GM18858 (cell line): ENCODE results near the gene HS6ST3.

ENCODE experiments used
- ATAC-seq: cut with Tn5 transposase; IDR thresholded peaks from one replicate; pipeline ENCODE4 v1.9.1; 2021; ENCODE audit not compliant: unreplicated experiment

Gene HS6ST3

DNA sequence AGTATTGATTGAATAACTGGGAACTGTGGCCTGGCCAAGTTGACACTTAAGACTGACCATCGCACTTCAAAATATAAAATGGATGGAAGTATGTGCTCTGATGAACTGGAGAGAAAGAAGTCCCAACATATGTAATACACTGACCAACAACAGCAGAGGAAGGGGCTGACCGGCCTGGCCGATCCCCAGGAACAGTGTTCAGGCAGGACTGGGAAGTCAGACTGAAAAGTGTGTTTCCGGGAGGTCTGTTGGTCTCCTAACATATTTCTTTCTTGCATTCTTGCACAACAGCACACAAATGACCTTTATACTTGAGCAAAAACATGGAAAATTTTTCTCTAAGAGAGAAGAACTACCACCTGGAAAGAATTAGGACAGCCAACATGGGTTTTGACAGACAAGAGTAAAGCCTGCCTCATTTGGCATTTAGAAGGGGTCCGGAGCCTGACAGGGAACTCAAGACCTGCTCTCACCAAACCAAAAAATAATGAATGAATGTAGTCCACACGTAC lies 606.5 kb downstream of the HS6ST3 start:
- ATAC-seq = no peak

DNA sequence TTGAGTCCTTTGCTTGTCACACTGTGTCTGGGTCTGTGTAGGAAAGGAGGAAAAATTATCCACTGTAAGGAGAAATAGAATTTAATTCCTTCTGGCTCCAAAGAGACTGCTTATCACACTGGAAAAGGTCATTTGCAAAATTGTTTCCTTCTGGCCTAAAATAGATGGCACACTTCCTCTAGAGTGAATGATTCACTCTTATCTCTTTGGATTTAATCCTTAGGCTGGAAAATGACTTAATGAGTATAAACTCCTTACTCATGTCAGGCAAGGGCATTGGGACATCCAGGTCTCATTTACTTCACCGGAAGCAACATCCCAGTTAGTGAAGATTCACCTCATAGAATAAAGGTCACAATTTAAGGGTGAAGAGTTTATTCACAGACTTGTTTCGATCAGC lies 610.8 kb downstream of the HS6ST3 start:
- ATAC-seq = no peak

DNA sequence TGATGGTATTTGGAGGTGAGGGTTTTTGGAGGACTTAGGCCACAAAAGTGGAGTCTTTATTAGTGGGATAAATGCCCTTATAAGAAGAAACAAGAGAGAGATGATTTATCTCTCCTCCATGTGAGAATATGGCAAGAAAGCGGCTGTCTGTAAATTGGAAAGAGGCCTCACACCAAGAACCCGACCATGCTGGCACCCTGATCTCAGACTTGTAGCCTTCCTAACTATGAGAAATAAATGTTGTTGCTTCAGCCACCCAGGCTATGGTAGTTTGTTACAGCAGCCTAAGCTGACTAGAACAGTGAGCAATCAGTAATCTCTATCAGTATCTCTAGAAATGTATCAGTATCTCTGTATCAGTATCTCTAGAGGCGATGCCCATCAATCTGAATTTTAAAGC lies 617.2 kb downstream of the HS6ST3 start:
- ATAC-seq = no peak

DNA sequence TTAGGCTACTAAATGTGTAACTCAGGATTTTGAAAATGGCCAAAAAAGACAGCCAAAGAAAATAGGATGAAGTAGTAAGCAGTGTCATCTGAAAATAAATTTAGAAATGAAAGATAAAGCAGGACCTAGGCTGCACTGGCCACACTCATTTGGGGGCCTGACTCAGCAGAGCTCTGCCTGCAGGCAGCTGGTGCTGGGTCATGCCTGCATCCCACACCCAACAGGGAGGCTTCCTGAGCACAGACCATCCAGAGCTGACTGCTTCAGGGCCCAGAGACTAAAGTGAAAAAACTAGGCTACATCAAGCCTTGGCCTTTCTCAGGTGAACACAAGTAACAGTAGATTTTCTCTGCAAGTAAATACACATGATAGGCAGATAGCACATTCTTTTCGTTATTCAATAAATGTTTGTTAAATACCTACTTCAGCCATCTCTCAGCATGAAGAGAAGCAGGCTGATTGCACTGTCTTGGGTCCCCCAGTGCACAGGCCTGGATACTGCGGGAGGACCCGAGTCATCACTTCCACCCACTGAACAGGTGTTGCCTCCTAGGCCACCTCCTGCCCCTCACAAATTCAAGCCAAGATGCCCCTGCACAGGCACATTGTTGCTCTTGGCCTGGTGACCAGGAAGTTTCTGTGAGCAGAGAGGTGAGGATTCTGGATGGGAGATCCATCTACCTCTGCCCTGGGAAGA lies 620.4 kb downstream of the HS6ST3 start:
- ATAC-seq = no peak

DNA sequence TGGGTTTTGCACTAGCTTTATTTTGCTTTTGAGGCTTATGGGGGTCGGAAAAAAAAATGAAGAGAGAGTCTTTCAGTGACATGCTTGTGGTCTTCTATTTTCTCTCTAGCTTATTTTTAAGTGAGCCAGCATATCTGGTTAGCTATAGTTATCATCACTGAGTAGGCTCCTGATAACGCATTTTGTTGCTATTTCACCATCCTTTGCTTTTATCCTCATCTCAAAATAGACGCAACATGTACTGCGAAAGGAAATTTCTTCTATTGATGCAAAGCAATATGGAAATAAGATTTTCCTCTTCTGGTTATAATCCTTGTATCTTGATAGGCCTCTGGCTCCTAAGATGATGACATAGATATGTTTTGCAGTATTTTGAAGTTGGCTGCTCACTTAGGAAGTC lies 630.5 kb downstream of the HS6ST3 start:
- ATAC-seq = no peak

DNA sequence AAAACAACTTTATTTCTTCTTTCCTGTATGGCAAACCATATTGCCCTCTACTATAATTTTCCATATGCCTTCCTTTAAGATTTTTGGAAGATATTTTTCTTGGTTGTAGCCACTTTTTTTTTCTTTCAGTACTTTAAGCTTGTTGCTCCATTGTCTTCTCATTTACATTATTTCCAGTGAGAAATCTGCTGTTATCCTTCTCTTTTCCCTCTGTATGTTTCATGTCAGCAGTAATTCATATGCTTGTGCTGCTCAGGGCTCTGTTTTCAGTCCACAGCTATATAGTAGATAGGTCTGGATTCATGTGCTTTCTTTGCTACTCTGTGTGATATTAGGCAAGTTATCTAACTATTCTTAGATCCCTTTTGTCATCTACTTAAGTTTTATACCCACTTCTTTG lies 636.7 kb downstream of the HS6ST3 start:
- no peak for ATAC-seq

DNA sequence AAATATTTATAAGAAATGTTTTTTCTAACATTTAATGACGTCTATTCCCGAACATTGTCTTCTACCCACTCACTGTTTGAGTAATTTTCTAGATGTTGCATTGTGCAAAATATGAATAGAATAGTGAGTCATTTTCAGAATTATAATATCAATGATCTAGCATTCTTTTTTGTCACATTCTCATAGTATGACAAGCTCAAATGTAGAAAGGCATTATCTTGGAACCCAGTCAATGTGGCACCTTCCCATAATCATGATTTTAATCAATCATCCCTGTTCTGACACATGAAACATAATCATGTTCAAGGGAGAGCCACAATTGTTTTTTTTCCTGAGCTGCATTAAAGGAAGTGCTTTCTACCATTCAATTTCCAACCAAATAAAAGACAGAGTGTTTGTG lies 638.6 kb downstream of the HS6ST3 start:
- no peak for ATAC-seq

DNA sequence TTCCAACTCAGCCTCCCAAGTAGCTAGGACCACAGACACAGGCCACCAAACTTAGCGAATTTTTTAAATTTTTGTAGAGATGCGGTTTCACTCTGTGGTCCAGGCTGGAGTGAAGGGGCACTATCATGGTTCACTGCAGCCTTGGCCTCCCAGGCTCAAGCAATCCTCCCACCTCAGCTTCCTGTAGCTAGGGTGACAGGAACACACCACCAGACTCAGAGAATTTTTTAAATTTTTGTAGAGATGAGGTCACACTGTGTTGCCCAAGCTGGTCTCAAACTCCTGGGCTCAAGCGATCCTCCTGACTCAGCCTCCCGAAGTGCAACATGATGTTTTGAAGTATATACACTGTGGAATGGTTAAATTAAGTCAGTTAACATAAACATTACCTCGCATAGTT lies 640.8 kb downstream of the HS6ST3 start:
- no peak for ATAC-seq

DNA sequence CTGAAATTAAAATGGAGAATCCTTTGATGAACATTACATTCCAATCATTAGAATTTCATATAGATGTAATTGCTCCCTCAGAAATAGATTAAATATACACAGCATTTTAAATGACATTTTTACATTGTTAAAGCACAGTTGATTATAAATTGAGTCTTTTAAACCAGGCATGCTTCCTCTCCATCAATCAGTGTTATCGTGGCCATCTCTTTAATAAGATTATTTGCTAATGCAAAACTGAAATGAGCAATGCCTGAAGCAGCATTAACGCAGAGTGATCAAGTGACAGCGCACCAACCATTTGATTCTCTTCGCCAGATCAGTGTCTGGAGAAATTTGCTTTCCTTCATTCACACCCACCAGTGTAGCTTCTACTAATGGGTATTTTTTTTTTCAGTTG lies 644.6 kb downstream of the HS6ST3 start:
- no peak for ATAC-seq

DNA sequence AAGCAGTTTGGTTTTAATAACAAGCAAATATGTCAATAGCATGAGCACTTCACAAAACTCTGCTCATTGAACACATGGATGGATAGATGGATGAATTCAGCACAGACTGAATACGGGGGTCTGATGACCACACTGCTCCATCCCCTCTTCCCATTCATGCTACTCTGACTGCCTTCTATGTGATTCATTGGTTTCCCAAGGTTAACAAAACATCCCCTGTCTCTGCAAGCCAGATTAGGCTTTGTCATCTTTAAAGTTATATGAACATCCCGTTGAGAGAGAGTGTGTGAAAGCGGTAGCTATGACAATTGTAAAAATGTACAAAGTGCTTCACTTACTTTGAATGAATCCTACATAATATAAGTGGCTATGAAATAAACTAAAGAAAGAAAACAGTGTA lies 651.9 kb downstream of the HS6ST3 start:
- no peak for ATAC-seq

DNA sequence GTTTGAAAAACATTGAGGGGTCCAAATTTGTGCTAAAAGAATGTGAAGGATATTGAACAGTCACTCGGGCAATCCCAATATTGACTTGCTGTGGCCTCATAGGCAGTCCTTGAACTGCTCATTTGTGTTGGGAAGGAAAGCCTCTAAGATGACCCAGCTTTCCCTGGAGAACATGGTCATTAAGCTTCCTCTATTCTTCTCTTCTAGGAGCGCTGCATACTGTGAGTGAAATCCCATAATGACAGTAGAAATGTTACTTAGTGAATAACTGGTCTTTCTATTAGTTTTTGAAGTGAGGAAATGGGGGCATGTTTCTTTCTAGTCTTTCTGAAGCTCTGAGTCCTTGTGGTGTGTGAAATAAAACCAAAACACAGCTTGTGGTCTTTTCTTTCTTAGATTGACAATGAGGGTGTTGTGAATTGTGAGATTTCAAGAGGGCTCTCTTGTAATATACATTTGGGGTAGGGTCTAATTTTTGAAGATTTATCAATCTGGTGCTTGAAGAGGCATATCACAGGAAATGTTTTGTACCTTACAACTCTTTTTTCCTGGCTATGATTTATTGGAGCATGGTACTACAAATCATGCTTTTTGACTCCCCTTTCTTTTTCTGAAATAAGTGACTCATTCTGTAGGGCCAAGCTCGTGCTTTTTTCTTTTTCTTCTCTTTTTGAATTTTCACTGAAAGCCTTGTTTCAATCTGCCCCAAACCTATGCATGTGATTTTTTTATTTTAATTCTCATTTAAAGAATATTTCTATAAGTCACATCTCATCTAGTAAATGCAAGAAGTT lies 653.6 kb downstream of the HS6ST3 start:
- ATAC-seq = no peak

DNA sequence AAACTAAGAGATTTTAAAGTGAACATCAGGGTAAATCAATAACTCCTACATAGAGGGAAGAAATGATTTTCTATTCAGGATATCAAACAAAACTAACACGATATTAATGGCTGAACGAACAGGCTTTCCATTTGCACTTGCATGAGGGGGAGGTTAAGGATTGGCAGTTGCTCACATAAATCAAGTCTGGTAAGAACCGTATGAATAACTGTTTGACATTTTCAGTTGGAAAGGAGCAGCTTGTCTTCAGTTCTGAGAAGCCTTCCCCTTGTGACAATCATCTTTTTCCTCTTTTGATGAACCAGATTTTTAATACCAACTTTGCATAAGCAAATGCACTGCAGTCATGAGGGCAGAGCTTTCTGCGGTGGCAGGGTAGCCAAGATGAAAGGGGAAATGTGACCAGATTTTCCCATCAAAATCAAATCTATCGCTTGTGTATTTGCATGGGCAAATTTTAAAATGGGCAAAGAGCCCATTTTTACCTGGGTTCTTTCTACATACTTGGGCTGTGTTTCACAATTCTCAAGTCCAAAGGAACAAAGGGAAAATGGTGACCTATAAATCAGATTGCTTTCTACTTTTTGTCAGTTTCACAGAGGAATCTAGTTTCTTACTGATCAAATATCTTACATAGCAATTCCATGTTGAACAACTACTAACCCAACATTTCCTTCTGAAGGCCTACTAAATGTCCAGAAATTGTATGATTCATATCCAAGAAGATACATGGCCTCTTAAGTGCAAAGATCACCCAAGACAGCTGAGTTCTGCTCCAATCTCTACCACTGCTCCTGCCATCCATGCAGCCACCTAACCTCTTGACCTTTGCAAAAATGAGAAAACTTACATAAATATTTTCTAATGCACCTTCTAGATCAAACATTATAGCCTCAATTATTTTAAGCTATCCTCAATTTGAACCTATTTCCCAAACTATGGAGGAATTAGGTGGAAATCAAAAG lies 654.7 kb downstream of the HS6ST3 start:
- no peak for ATAC-seq

DNA sequence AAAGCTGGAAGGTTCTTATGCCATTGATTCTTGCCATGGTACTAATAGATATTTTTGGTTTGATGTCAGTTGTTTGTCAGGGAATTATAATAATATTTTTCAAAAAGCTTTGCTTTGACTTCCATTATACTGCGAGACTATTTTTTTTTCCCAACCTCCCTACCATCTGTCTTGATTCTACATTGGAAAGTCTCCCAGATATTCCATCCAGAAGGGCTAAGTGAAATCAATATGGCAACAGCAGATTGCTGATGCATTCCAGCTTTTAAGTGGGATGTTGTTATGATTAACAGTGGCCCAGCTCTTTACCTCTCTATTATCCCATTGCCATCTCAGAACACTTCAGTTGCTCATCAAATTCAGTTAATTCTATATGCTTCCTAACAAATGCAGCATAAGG lies 657.0 kb downstream of the HS6ST3 start:
- no peak for ATAC-seq

DNA sequence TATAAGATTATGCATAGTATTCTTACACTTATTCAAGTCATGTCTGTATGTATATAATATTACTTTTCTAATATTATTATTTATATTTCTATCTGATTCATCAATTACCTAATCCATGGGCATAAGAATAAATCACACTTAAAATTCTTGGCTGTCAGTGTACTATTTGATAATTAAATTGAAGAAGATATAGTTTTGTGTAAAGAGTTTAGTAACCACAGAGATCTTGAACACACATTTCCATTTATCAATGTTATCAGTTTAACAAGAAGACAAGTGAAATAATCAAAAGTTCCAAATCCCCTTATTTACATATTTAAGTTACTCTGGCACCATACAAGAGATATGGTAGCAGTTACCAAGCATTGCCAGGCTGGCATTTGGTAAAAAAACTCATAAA lies 659.9 kb downstream of the HS6ST3 start:
- ATAC-seq = no peak

DNA sequence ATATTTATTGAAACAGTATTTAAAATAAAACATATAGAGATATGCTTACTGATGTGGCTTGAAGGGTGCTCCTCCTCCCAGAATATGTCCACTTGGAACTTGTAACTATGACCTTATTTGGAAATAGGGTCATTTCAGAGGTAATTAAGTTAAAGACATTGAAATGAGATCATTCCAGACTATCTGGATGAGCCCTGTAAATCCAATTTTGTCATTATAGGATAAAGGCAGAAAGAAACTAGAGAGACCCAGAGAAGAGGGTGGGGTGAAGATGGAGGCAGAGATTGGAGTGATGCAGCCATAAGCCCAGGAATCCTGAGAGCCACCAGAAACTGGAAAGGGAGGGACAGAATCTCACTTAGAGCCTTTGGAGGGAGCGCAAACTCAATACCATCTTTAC lies 661.2 kb downstream of the HS6ST3 start:
- no peak for ATAC-seq

DNA sequence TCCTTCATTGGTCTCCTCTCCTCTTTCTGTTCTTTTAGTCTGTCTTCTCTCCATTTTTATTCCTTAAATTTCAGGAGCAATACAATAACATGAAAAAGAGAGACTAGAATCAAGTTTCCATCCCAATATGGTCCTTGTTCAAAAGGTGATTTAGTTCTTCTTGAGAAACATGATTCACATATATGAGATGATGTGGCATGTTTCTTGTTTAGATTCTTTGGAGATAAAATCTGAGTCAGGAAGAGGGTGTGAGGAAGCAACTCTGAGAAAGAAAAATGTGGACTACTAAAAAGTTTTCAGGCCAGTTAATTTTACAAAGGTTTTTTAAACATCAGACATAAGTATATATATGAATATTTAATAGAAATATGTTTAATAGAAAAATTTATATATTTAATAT lies 673.0 kb downstream of the HS6ST3 start:
- no peak for ATAC-seq

DNA sequence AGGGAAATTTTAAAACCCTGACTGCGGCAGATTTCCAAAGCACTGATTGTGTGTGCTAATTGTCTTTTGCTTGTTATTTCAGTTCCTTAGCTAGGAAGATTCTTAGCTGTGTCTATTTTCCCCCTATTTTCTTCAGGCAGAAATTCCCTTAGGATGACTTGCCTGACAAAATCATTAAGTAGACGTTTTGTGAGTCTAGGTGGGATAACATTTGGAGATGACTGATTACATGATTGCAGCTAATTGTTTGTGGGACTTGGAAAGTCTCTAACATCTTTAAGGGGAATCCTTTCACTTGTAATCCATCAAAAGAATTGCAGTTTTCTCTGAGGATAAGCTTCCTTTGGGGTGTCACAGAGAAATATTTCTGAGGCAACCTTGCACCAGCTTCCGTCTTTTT lies 676.4 kb downstream of the HS6ST3 start:
- ATAC-seq = no peak

DNA sequence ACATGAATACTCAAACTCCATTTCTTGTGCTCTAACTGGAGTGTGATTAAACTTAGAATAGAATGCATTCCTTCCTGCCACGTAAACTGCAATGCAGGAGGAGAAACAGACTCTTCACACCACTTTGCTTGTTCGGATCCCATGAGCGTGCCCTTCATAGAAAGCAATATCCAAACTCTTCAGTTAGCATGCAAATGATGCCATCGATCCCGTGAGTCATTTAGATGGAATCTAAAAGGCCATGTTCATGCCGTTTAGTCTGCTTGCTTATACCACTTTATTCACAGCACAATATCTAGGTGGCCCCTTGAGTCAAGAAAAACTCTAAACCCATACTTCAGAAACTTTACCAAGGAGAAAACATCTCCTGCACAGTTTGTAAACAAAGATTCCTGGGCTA lies 678.6 kb downstream of the HS6ST3 start:
- no peak for ATAC-seq

DNA sequence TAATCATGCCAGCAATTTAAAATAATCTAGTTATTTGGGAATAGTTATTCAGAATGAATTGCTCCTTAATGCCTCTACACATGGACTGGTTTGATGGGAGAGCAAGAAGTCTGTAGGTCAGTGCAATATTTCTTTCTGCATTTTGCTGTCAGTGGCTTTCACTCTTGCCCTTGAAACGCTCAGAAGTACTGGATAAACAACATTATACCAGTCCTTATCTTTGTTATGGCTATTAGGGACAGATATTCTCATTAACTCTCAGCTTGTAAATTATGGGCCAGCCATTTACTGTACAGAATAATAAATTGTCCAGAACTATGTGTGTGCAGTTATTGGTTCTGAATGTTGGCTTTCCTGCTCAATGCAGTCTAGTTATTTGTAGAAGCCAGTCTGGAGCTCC lies 680.0 kb downstream of the HS6ST3 start:
- ATAC-seq = no peak

DNA sequence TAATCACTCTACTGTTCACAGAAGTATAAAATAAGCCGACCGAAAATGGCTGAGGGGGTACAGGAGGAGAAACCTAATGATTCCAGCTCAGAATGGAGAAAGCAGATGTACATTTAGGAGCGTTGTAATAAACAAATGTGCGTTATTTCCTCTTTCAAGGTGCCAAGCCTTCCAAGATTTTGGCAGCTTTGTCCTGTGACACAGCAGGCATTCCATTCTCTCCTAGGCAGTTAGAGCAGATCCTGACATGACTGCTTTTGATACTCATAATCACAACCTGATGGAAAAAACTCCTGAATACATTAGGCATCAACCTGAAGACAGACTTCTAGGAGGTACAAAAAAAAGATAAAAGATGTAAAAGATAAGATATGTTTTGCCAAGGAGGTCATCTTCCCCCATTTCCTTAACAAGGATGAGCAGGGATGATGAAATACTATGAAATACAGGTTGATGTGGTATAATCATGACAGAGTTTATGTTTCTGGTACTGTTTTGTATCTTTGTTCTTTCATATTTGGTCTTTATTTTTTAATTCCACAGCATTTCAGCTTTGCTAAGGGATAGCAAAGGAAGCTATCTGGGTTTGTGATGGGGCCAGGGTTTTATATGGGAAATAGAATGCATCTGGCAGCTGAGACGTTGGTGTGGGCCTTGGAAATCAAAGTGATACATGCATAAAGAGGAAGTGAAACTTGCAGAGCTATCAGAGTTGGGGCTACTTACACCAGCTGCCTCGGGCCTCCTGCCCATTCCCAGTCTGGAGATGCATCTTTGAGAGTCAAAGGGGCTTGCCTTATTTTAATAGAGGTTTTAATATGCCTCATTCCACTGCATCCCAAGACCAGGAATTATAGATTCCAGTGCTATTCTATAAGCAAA lies 681.8 kb downstream of the HS6ST3 start:
- ATAC-seq = peak; percentile 88
